Stimulated activated CD8-positive, alpha-beta memory T cell treated with anti-CD3 and anti-CD28 coated beads, Interleukin-4, amount 100 ng/mL, for 24 hours (primary cell): ENCODE data around the gene GALNT10.

Experiments
- DNase-seq: peaks from one replicate; pipeline ENCODE4 v3.0.0-alpha.2; 2020; ENCODE audit warnings: low read depth

Gene GALNT10

DNA sequence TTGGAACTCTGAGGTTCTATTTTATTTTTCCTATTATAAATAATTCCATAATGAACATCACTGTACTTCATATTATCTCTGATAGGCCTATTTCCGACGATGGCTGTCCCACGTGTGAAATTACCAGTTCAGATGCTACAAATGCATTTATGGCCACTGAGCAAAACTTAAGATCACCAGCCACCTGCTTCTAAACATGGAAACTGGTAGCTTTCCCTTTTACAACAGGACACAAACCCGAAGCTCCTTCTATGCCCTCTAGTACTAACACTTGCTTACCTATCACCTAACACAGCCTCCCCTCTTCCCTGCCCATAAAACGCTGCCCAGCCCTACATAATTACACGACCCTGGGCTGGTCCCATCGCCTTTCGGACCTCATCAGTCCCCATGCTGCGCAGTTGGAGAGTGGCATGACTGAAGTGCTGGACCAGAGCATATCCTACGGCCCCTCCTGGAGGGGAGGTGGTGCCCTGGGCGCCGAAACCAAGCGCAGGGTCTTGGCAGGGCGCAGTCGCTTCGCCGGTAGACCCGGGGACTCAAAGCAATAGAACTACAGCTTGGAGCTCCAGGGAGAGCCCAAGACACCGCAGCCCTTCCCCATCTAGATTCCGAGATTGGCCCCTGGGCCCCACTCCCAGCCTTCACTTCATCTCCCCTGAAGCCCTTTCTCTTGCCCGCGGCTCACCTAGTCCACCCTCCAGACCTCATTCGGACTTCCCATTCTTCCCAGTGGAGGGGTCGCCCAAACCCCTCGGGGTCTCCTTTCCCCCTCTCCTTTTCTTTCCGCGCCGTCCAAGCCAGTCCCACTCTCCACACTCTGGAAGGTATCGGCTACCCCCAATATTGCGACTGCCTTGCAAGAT lies 254.3 kb downstream of the GALNT10 start:
- no peak for DNase-seq

DNA sequence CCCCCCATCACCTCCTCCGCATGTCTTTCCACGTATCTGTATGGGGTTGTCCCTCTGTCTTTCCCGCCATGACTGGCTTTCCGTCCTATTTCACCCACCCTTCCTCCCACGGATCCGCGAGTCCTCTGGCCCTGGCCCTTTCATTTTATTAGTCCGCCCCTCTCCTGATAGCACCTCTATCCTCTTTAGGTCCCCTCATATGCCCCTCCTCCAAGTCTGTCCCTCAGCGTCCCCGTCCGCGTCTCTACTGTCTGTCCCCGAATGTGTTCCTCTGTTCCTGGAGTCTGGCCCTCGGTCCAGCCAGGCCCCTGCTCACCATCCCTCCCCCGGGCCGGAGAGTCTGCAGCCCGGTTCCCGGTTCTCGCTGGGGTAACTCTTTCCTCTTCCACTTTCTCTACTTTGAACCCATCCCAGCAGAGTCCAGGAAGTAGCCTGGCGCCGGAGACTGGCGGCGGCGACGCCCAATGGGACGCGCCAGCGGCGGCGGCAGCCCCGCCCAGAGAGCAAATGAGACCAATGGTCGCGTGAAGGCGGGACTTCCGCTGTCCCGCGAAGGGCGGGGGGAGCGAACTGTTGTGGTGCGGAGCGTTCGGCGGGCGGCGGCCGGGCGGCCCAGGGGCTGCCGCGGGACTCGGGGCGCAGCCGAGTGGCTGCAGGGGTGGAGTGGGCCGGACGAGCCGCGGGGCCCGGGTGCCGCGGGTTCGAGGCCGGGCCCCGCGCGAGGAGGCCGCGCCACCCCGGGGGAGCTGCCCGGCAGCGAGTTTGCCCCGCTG lies 255.1 kb downstream of the GALNT10 start, which contains the start of gene SAP30L:
SAP30L (plus strand) TSS at position 576 of the 773 bp plus-strand sequence. CDS start 608 bp downstream, outside the sequence.
- peak; percentile 92 for DNase-seq

- peak; percentile 11 for DNase-seq
These were observed 255.9 kb downstream of the GALNT10 start for GRCh38 chr5:154446195-154447088.

DNA sequence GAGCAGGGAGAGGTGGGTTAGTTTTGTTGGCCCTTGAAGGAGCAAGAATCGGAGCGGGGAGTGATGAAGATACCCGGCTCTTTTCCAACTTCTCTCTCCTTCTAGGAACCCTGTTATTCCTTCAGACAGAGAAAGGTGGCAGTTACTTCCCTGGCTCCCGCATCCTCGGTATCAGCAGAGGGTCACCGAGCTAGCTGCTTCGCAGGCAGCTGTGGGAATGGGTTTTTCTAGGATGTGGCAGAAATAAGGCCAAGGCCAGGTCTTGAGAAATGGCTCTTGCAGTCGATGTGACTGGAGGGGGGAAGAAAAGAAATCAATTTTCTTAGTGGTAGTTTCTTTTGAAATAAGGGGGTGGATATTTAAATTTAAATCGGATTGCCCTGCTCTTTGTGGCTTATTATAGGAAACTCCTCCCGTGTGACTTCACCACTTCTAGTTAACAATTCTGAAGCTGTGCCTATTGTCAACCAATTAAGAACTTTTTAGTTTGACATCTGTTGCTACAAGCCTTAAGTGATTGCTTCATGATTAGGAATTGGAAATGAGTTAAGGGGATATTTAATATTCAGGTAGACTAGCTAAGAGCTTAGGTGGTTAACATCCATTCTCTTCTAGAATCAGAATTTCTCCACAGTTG lies 256.7 kb downstream of the GALNT10 start:
- DNase-seq: no peak

GRCh38 chr5:154449786-154450185 lies 259.3 kb downstream of the GALNT10 start:
- DNase-seq: no peak

DNA sequence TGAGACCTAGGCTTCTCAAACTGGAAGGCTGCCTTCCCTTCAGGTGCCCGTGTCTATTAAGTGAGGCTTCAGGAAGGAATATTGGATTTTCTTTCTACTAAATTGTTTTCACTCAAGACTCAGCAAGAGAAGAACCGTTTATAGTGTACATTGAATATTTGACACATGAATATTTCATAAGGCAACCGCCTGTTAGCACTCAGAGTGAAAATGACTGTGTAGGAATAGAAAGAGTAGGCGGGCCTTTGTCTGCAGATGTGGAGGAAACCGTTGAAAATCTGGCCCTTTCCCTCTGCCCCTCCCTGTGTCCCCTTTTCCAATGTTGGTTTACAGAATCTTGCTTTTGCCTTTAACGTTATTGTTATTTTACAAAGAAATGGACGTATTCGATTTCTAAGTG lies 261.4 kb downstream of the GALNT10 start:
- DNase-seq: no peak

- no peak for DNase-seq
These were observed 265.1 kb downstream of the GALNT10 start for GRCh38 chr5:154455585-154455984.

DNA sequence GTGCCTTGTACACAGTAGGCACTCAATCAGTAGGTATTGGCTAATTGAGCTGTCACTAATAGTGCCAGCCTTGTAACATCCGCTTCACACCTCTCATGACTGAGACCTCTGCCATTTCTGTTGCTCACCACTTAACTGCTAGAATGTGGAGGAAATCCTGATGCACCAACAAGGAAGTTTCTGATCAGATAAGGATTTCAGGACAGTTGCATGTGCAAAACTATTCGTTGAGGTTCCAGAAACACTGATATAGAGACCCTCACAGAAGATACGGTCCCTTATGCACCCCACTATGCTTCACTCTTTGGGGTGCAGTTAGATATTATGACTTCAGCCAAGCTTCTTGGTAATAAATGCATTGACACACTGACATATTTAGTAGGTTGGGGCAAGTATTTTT lies 266.0 kb downstream of the GALNT10 start:
- no peak for DNase-seq

DNA sequence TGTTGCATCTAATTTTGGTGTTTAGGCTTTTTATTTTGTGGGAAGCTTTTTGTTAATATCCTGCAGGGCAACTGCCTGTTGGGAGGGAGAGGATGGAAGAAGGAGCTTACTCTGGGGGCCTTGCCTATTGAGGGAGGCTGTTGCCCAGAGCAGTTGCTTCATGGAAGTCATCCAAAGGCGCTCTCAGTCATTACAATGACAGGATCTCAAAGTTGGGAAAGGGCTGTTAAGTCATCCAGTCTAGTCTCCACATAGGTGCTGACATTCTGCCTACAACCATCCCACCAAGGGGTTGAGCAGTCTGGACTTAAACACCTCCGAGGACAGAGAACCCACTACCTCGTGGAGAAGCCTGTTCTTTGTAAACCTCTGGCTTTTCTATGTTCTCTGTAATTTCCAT lies 268.5 kb downstream of the GALNT10 start:
- DNase-seq: no peak

DNA sequence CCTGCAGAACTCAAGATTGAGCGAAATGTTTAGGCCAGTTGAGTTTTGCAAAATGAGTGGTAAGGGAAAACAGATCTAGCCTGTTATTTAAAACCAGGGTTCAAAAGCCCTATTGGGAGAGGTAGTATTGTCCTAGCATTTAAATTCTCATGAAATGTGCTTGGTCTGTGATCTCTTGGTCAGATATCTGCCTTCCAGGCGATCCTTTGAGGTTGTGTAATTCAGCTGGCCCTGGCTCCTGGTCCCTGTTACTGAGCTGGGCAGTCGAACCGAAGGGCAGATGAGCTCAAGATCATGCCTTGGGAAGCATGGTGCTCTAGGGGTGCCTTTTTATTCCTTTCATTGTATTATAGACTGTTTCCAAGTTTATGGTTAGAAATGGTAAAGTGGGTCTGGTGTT lies 269.6 kb downstream of the GALNT10 start:
- no peak for DNase-seq

DNA sequence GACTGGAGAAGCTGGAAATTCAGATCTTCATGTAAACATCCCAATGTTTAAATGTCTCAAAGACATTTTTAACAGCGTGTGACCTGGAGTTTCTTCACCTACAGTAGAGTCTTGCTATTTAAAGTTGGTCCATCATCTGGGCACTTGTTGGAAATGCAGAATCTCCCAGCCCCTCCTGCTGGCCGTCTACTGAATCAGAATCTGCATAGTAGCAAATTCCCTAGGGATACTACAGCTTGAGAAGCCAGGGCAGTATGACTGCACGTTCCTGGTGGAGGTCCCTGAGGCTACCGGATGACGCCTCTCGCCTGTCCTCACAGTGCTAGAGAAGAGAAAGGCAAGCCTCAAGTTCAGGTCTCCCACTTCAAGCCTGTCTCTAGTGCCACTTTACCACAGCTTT lies 271.0 kb downstream of the GALNT10 start:
- no peak for DNase-seq

DNA sequence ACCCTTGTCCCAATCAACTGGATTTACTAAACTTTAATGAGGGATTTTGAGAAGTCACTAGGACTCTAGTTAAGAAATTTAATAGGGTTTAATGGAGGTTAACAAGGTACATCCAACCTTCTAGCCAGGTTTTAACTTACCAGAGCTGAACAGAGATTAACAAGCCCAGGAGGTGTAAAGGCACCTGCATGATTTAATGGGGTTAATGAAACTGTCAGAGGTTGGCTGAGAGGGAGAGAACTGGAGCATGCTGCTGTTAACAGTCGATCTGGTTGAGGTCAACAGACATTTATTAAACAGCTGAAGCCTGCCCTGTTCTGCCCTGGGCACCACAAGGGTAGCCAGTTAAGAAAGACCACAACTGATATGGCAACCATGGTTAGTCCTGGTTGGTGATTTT lies 273.9 kb downstream of the GALNT10 start:
- DNase-seq: no peak

GRCh38 chr5:154465169-154465568 lies 274.6 kb downstream of the GALNT10 start:
- DNase-seq: no peak

GRCh38 chr5:154466147-154466546 lies 275.6 kb downstream of the GALNT10 start:
- DNase-seq: no peak

GRCh38 chr5:154466671-154467070 lies 276.1 kb downstream of the GALNT10 start:
- no peak for DNase-seq

DNA sequence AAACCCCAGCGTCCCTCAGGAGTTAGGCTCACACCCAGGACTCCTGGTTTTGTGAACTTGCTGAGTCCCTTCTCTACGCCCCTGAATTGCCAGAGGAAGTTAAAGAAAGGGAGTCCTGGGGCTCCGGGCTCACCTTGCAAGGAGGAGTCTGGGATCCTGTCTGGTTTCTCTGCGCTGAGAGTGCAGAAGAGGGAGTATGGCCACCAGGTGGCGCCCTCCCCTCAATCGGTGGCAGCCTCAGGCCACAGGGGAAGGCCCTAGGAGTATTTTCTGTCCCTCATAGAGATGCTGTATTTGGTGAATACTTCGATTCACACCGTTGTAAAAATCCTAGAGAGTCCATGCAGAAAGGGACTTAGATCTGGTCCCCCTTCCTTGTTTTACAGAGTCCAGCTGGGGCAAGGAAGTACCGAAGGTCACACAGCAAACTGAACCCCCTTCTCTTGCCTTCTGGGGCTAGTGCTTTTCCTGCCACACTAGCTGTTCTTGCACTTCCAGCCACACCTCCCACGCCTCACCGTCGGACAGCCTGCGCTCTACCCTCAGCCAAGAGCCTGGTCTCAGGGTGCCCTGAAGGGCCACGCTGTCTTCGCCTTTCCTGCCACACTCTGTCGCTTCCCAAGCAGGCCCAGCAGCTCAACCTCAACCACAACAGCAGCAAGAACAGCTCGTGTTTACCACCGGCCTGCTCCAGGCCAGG lies 277.3 kb downstream of the GALNT10 start:
- peak; percentile 66 for DNase-seq

GRCh38 chr5:154470137-154470536 lies 279.6 kb downstream of the GALNT10 start:
- DNase-seq: no peak
